ENCODE results near the gene GNG7.

GRCh38 chr19:2678044-2678671, 24.3 kb downstream of the GNG7 start:
- TF ChIP-seq BHLHE40 (IDR thresholded peaks at IDR 0.05; ENCODE audit: borderline replicate concordance in 1 of 2, low read depth in 2 of 2, low read length in 1 of 2) (peak; percentile 91 to 92), EZH2 (IDR thresholded peaks at IDR 0.05; ENCODE audit: borderline replicate concordance, control insufficient read depth, low read depth, low read length) (no peak), NFYB (IDR thresholded peaks at IDR 0.05; ENCODE audit: insufficient read depth, low read depth, low read length) (no peak), KAT2A (conservative IDR thresholded peaks at IDR 0.05; ENCODE audit: control insufficient read depth, low read depth, low read length) (no peak)
- TF ChIP-seq, protein P1, sequence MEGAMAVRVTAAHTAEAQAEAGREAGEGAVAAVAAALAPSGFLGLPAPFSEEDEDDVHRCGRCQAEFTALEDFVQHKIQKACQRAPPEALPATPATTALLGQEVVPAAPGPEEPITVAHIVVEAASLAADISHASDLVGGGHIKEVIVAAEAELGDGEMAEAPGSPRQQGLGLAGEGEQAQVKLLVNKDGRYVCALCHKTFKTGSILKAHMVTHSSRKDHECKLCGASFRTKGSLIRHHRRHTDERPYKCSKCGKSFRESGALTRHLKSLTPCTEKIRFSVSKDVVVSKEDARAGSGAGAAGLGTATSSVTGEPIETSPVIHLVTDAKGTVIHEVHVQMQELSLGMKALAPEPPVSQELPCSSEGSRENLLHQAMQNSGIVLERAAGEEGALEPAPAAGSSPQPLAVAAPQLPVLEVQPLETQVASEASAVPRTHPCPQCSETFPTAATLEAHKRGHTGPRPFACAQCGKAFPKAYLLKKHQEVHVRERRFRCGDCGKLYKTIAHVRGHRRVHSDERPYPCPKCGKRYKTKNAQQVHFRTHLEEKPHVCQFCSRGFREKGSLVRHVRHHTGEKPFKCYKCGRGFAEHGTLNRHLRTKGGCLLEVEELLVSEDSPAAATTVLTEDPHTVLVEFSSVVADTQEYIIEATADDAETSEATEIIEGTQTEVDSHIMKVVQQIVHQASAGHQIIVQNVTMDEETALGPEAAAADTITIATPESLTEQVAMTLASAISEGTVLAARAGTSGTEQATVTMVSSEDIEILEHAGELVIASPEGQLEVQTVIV (IDR thresholded peaks at IDR 0.05; ENCODE audit: borderline replicate concordance, partially characterized antibody), result no peak

Measured in GM12878 (cell line).